Activated naive CD8-positive, alpha-beta T cell treated with anti-CD3 and anti-CD28 coated beads, Interleukin-2, amount 50 U/mL, for 24 hours (primary cell): Measurements from ENCODE around the gene CAPN9.

Experiments used
- ATAC-seq: fragments of 150-1000 bp; cut with Tn5 transposase; one replicate; pipeline ENCODE4 v1.10.0; 2021
- DNase-seq: peaks from one replicate; pipeline ENCODE4 v3.0.0; 2021
- H3K27ac Mint-ChIP-seq: one replicate; pipeline ENCODE4 v1.8.0; 2021; ENCODE audit warnings: mild to moderate bottlenecking, mixed read lengths
- H3K27me3 Mint-ChIP-seq: one replicate; pipeline ENCODE4 v1.8.0; 2021; ENCODE audit warnings: mixed read lengths
- H3K36me3 Mint-ChIP-seq: one replicate; pipeline ENCODE4 v1.8.0; 2021; ENCODE audit warnings: low read depth, mixed read lengths
- H3K4me1 Mint-ChIP-seq: one replicate; pipeline ENCODE4 v1.8.0; 2021; ENCODE audit warnings: mixed read lengths
- H3K4me3 Mint-ChIP-seq: one replicate; pipeline ENCODE4 v1.8.0; 2021; ENCODE audit warnings: mild to moderate bottlenecking, moderate library complexity, mixed read lengths
- H3K9me3 Mint-ChIP-seq: one replicate; pipeline ENCODE4 v1.8.0; 2021; ENCODE audit warnings: mixed read lengths

Gene CAPN9

DNA sequence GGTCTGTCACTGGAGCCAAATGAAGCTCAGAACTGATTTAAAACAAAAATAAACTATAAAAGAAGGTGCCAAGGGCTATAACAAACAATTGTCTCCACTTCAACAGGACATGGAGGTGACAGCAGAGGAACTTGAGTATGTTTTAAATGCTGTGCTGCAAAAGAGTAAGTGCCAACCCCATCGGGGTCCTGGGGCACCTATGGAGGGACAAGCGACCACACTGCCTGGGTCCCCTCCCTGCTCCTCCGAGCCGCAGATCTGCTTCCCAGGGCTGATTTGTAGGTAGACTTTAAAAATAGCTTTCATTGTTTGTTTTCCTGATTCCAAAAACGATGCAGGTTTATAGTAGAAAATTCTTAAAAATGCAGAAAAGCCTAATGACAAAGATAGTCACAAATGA is 42.8 kb downstream of the CAPN9 start:
- no peaks in the 10 kb centered on the region for H3K9me3 Mint-ChIP-seq
- peaks cover 8% of the 10 kb centered on the region for H3K27me3 Mint-ChIP-seq
- DNase-seq: no peak
- no peak for ATAC-seq
- no peaks in the 10 kb centered on the region for H3K4me1 Mint-ChIP-seq
- H3K36me3 Mint-ChIP-seq: no peaks in the 10 kb centered on the region
- no peak overlapping the region for H3K27ac Mint-ChIP-seq
- H3K4me3 Mint-ChIP-seq: no peak overlapping the region

DNA sequence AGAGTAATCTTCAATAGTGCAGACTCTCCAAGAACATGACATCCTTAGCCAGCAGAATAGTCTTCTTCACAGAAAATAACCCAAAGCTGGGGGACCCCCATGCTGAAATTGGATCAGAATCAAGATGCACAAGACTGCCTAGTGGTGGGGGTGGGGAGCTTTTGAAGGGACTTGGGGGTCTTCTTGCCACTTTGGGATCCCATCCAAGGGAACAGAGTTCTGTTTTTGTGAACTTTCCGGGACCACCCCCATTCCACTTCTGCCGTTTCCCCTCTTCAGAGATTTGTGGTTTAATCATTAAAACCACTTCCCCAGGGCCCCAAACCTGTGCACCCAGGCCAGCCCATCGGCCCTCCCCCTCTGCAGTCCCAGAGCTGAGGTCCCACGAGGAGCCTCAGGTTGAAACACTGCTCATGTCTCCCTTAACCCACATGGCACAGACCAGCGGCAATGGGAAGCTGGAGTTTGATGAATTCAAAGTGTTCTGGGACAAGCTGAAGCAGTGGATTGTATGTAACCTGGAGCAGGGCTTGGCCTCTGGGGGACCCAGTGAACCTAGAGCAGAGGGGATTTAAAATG is 44.9 kb downstream of the CAPN9 start:
- Mint-ChIP-seq H3K36me3 (no peaks in the 10 kb centered on the region), H3K9me3 (no peaks in the 10 kb centered on the region), H3K27ac (no peak overlapping the region), H3K27me3 (peaks cover 13% of the 10 kb centered on the region), H3K4me3 (no peak overlapping the region), H3K4me1 (no peaks in the 10 kb centered on the region)
- no peak for ATAC-seq
- DNase-seq: no peak

DNA sequence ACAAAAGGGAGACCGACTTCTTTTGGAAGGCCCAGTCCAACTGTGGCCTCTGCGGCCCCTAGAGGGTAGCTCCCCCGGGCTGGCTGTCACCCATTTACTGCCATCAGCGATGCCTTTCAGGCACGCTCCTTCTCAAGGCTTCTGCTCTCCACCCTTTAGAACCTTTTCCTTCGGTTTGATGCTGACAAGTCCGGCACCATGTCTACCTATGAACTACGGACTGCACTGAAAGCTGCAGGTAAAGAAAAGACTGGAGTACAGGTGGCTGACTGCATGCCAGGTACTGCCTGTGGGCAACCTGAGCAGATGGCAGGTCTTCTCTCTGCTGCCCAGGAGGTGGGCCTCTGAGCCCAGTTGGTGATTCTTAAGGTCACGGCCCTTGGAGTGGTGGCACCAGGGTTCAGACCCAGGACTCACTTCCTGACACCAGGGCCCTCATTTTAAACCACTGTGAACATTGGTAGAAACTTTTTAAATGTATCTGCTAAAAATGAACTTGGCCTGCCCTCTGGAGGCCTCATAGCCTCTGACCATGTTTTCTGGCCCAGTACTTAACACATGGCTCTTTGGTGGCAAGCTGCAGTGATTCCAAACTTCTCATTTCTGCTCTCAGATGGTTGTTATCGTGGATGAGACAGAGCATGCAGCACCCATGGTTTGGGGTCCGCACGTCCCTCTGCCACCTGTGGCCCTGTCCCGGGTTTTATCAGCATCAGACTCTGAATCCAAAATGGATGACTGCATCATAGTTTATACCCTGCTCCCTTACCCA is 45.7 kb downstream of the CAPN9 start:
- no peak overlapping the region for H3K27ac Mint-ChIP-seq
- H3K4me3 Mint-ChIP-seq: no peak overlapping the region
- H3K27me3 Mint-ChIP-seq: peaks cover 18% of the 10 kb centered on the region
- no peaks in the 10 kb centered on the region for H3K36me3 Mint-ChIP-seq
- no peak for ATAC-seq
- H3K9me3 Mint-ChIP-seq: no peaks in the 10 kb centered on the region
- H3K4me1 Mint-ChIP-seq: no peaks in the 10 kb centered on the region
- DNase-seq: no peak

DNA sequence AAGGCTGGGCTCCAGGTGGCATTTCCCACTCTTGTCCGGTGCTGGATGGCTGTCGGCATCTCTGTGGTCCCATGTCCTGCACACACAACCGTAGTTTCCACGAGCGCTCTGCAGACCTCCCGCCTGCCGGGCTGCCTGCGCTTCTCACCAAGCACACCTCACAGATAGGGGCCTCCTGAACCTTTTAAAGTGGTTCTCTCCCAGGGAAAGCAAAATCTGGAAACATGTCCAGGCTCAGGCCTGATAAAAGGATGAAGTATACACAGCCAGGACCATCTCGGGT is 46.2 kb downstream of the CAPN9 start:
- no peak overlapping the region for H3K27ac Mint-ChIP-seq
- no peaks in the 10 kb centered on the region for H3K4me1 Mint-ChIP-seq
- H3K4me3 Mint-ChIP-seq: no peak overlapping the region
- DNase-seq (no peak), ATAC-seq (no peak)
- peaks cover 17% of the 10 kb centered on the region for H3K27me3 Mint-ChIP-seq
- H3K9me3 Mint-ChIP-seq: no peaks in the 10 kb centered on the region
- H3K36me3 Mint-ChIP-seq: no peaks in the 10 kb centered on the region

DNA sequence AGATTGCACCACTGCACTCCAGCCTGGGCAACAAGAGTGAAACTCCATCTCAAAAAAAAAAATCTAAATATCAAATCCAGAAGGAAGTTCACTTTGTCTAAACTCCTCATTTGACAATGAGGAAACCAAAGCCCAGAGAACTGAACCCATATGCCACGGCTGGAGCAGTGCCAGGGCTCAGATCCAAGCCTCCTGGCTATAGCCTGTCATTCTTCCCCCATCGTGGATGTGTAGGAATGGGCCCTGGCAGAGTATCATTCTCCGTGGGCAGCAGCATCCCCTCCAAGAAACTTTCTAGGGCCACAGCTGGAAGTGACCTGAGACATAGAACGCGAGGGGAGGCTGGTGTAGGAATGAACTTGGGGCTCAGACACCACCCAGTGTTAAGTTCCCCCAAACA is 47.2 kb downstream of the CAPN9 start:
- DNase-seq (no peak), ATAC-seq (no peak)
- no peaks in the 10 kb centered on the region for H3K4me1 Mint-ChIP-seq
- H3K36me3 Mint-ChIP-seq: no peaks in the 10 kb centered on the region
- no peaks in the 10 kb centered on the region for H3K9me3 Mint-ChIP-seq
- H3K27me3 Mint-ChIP-seq: peaks cover 20% of the 10 kb centered on the region
- H3K27ac Mint-ChIP-seq: no peak overlapping the region
- no peak overlapping the region for H3K4me3 Mint-ChIP-seq

DNA sequence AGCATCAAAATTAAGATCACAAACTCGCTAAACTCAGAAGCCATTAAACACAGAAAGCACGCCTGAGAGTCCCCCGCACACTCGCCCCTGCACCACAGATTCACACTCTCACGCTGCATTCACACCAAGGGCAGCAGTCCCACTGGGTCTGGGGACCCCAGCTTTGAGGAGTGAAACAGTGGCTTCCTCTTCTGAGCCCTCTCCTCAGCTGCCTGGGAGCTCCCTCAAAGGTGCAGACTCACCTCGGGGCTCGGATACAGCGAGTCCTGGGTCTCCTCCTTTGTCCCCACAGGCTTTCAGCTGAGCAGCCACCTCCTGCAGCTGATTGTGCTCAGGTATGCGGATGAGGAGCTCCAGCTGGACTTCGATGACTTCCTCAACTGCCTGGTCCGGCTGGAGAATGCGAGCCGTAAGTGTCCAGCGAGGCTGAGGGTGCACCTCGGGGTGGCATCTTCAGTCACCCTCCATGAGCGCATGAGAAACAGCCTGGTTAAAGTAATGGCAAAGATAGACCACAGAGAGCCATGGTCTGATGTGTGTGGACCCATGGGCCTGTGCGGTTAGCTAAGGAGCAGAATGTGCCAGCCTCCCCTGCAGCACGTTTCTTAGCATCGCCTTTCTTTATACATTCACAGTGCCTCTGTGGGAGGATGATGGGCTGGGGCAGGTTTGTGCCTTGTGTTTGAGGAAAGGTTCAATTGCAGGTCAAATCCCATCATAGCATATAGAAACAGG is 47.9 kb downstream of the CAPN9 start:
- no peak overlapping the region for H3K4me3 Mint-ChIP-seq
- peaks cover 20% of the 10 kb centered on the region for H3K27me3 Mint-ChIP-seq
- DNase-seq (no peak), ATAC-seq (no peak)
- no peaks in the 10 kb centered on the region for H3K9me3 Mint-ChIP-seq
- no peaks in the 10 kb centered on the region for H3K4me1 Mint-ChIP-seq
- H3K27ac Mint-ChIP-seq: no peak overlapping the region
- no peaks in the 10 kb centered on the region for H3K36me3 Mint-ChIP-seq

DNA sequence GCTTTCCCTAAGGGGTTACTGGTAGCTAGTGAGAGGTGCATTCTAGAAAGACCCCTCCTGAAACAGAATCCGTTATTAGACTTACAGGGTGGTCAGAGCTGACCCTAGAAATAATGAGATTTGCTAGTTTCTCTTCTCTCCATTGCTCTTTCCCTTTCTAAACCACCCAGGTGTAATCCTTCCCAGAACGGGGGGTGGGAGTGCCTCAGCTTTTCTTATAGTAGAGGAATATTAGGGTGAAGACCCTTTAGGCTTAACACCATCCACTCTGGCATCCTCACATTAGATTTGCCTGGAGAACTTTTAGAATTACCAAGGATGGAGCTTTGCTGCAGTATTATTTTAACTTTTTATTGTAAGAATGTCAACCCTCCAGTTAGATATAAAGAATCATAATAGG is 49.4 kb downstream of the CAPN9 start:
- Mint-ChIP-seq H3K27me3 (peaks cover 18% of the 10 kb centered on the region), H3K4me1 (no peaks in the 10 kb centered on the region), H3K27ac (no peak overlapping the region), H3K36me3 (no peaks in the 10 kb centered on the region), H3K4me3 (no peak overlapping the region), H3K9me3 (no peaks in the 10 kb centered on the region)
- no peak for ATAC-seq
- no peak for DNase-seq

DNA sequence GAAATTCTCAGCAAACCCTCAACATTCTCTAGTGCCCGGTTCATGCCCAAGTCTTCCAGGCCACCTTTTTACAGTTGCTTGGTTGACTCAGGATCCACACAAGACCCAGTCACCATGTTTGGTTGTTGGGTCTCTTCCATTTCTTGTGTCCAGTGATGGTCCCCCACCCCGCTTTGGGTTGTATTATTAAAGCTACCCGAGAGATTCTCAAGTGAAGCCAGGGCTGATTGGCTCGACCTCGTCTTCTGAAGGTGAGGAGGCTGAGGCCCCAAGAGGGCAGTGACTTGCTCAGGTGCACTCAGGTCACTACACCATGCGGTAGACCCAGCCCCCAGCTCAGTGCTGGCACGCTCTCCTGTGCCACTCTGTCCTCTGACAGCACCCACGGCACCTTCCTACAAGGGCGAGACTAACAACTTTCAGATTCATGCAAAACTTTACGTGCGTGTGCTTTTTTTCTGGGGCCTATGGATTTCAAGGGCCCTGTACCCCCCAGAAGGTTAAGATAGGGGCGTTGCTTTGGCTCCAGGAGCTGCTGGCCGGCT is 50.3 kb downstream of the CAPN9 start:
- H3K4me3 Mint-ChIP-seq: no peak overlapping the region
- H3K36me3 Mint-ChIP-seq: no peaks in the 10 kb centered on the region
- H3K4me1 Mint-ChIP-seq: no peaks in the 10 kb centered on the region
- no peaks in the 10 kb centered on the region for H3K9me3 Mint-ChIP-seq
- no peak overlapping the region for H3K27ac Mint-ChIP-seq
- no peak for DNase-seq
- no peak for ATAC-seq
- peaks cover 18% of the 10 kb centered on the region for H3K27me3 Mint-ChIP-seq

DNA sequence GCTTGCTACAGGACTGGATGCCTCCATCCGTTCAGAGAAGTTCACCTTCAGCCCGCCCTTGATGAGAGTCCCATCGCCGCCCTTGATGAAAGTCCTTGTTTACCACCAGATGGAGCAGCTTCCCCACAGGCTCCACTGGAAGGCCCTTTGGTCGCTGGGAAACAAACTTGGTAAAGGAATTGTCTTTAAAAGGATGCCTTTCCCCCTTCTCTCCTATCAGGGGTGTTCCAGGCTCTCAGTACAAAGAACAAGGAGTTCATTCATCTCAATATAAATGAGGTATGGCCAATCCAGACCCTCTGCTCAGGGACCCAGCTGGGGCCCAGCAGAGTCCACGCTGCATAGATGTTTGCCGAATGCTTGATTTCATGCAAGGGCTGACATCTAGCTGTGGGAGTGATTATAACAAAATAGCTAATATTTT is 50.8 kb downstream of the CAPN9 start:
- Mint-ChIP-seq H3K4me3 (no peak overlapping the region), H3K27me3 (peaks cover 18% of the 10 kb centered on the region), H3K9me3 (no peaks in the 10 kb centered on the region), H3K4me1 (no peaks in the 10 kb centered on the region), H3K27ac (no peak overlapping the region), H3K36me3 (no peaks in the 10 kb centered on the region)
- ATAC-seq (no peak), DNase-seq (no peak)

DNA sequence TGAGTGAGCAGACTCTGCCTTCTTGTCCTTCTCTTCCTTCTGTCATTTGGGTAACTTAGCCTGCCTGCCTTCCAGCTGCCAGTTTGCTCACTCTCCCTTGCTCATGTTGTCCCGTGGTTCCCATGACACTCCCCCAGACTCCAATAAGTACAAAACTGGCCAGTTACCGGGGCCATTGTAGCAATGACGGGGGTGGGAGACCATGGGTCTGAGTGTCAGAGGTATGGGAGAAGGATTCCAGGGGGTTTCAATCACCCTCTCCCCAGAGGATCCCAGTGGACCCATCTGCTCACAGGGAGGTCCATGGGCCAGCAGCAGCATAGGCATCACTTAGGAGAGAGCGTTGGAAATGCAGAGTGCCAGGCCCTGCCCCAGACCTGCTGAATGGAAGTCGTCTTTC is 51.3 kb downstream of the CAPN9 start:
- Mint-ChIP-seq H3K27ac (no peak overlapping the region), H3K4me1 (no peaks in the 10 kb centered on the region), H3K27me3 (peaks cover 18% of the 10 kb centered on the region), H3K4me3 (no peak overlapping the region), H3K36me3 (no peaks in the 10 kb centered on the region), H3K9me3 (no peaks in the 10 kb centered on the region)
- DNase-seq (no peak), ATAC-seq (no peak)

DNA sequence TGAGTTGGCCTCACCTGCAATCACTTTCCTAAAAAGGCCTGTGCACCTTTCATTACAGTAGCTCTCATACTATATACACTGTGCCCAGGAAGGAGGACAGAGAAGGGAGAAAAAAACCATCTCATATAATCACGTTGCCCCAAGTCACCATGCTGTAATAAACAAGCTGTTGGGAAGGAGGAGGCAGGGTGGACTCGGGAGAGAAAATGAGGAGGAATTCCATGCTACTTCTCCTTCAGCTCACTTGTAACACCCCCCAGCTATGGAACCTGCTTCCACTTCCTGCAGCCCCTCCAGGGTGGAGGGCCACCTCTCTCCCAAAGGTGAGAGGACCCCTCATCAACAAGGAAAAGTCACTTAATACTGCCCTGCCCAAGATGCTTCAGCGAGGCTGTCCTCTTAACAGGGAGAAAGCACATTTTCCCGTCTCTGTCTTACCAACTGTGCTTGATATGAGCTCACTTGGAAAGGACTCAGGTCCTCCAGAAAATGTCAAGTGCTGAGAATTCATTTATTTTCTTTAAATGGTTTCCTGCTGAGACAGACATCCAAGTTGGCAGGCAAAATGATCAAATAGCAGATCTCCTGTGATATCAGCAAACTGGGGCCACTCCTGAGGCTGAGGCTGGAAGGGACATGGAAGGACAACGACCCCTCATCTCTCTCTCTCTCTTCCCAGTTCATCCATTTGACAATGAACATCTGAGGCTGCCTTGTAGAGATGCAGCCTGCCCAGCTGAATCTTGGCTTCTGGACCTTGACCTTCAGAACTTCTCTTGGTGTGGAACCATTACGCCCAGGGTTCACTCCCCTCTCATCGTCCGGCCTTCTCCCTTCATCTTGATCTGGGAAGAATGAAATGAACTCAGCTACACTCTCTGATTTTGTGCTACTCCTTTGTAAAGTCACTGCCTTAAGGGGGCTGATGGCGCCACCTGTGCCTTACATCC is 54.0 kb downstream of the CAPN9 start:
- no peaks in the 10 kb centered on the region for H3K36me3 Mint-ChIP-seq
- peaks cover 22% of the 10 kb centered on the region for H3K27me3 Mint-ChIP-seq
- H3K4me1 Mint-ChIP-seq: no peaks in the 10 kb centered on the region
- DNase-seq (no peak), ATAC-seq (no peak)
- H3K4me3 Mint-ChIP-seq: no peak overlapping the region
- no peak overlapping the region for H3K27ac Mint-ChIP-seq
- H3K9me3 Mint-ChIP-seq: no peaks in the 10 kb centered on the region

DNA sequence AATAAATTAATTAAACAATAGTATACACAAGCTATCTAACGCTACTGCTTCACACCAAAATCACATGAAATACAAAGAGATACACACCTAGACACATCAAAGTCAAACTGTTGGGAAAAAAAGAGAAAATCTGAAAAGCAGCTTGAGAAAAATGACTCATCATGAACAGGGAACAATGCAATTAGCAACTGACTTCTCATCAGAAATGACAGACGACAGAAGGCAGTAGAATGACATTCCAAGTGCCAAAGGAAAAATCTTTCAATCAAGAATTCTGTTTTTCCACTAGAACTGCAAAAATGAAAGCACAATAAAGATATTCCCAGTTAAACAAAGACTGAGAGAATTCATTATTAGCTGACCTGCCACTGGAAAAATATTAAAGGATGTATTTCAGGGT is 57.2 kb downstream of the CAPN9 start:
- Mint-ChIP-seq H3K27me3 (peaks cover 3% of the 10 kb centered on the region), H3K9me3 (no peaks in the 10 kb centered on the region), H3K4me3 (no peak overlapping the region), H3K4me1 (no peaks in the 10 kb centered on the region), H3K27ac (no peak overlapping the region), H3K36me3 (no peaks in the 10 kb centered on the region)
- DNase-seq: no peak
- ATAC-seq: no peak

DNA sequence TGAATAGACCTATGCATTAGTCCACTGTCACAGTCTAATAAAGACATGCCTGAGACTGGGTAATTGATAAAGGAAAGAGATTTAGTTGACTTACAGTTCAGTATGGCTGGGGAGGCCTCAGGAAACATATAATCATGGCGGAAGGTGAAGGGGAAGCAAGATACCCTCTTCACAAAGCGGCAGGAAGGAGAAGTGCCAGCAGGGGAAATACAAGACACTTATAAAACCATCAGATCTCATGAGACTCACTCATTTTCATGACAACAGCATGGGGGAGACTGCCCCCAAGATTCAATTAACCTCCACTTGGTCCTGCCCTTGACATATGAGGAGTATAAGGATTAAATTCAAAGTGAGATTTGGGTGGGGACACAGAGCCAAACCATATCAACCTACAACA is 59.4 kb downstream of the CAPN9 start:
- Mint-ChIP-seq H3K4me1 (no peaks in the 10 kb centered on the region), H3K36me3 (no peaks in the 10 kb centered on the region), H3K4me3 (no peak overlapping the region), H3K9me3 (no peaks in the 10 kb centered on the region), H3K27ac (no peak overlapping the region), H3K27me3 (peaks cover 3% of the 10 kb centered on the region)
- ATAC-seq: no peak
- DNase-seq: no peak

DNA sequence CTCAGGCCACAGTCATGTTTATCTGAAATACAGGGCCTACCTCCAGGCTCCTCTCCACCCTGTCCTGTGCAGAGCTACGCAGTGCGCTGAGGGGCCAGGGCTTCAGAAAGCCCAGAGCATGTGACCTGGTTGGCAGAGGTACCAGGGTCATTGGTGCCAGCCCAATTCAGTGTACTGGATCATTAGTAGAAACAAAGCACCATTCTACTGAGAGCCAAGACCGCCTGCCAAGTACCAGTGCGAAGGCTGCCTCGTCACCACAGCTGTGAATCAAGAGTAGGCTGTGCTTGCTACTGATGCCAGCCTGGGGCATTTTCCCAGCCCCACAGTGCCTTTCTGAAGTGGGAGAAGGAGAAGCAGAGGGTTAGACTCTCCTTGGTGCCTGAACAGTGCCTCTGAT is 59.8 kb downstream of the CAPN9 start:
- Mint-ChIP-seq H3K9me3 (no peaks in the 10 kb centered on the region), H3K4me1 (no peaks in the 10 kb centered on the region), H3K4me3 (no peak overlapping the region), H3K36me3 (no peaks in the 10 kb centered on the region), H3K27ac (no peak overlapping the region), H3K27me3 (peaks cover 3% of the 10 kb centered on the region)
- no peak for DNase-seq
- no peak for ATAC-seq
